Stimulated activated CD8-positive, alpha-beta memory T cell treated with anti-CD3 and anti-CD28 coated beads, Interleukin-15, amount 100 ng/mL, for 24 hours (primary cell): ENCODE results near the gene DTNA.

Experiments used
- DNase-seq: peaks from one replicate; pipeline ENCODE4 v3.0.0-alpha.2; 2020; ENCODE audit warnings: low read depth

Gene DTNA

GRCh38 chr18:34807106-34807796 lies 97.2 kb downstream of the DTNA start:
- DNase-seq, result no peak

GRCh38 chr18:34808389-34808788 lies 98.3 kb downstream of the DTNA start:
- DNase-seq, result no peak

- DNase-seq, result no peak
Observed at GRCh38 chr18:34809451-34810072, 99.5 kb downstream of the DTNA start.

GRCh38 chr18:34816183-34816582 lies 106.1 kb downstream of the DTNA start:
- no peak for DNase-seq

GRCh38 chr18:34817636-34818035 lies 107.5 kb downstream of the DTNA start:
- no peak for DNase-seq

GRCh38 chr18:34818064-34818463 lies 108.0 kb downstream of the DTNA start:
- no peak for DNase-seq

GRCh38 chr18:34820360-34821065 lies 110.4 kb downstream of the DTNA start:
- DNase-seq, result no peak

GRCh38 chr18:34821669-34822210 lies 111.6 kb downstream of the DTNA start:
- DNase-seq, result no peak

- no peak for DNase-seq
Observed at GRCh38 chr18:34828093-34828492, 118.0 kb downstream of the DTNA start.

- no peak for DNase-seq
Observed at GRCh38 chr18:34834897-34835296, 124.8 kb downstream of the DTNA start.

GRCh38 chr18:34835466-34835865 lies 125.4 kb downstream of the DTNA start:
- no peak for DNase-seq

GRCh38 chr18:34837769-34838272 lies 127.7 kb downstream of the DTNA start:
- no peak for DNase-seq

- DNase-seq, result no peak
Observed at GRCh38 chr18:34838669-34839068, 128.6 kb downstream of the DTNA start.

- DNase-seq, result no peak
Observed at GRCh38 chr18:34840256-34840826, 130.2 kb downstream of the DTNA start.

GRCh38 chr18:34841891-34842290 lies 131.8 kb downstream of the DTNA start:
- no peak for DNase-seq

- DNase-seq, result no peak
Observed at GRCh38 chr18:34844072-34844471, 134.0 kb downstream of the DTNA start.

- DNase-seq, result no peak
Observed at GRCh38 chr18:34844732-34845459, 134.8 kb downstream of the DTNA start.

- no peak for DNase-seq
Observed at GRCh38 chr18:34847408-34847807, 137.3 kb downstream of the DTNA start.

- no peak for DNase-seq
Observed at GRCh38 chr18:34848156-34848555, 138.1 kb downstream of the DTNA start.

- DNase-seq, result no peak
Observed at GRCh38 chr18:34848695-34849094, 138.6 kb downstream of the DTNA start.

- no peak for DNase-seq
Observed at GRCh38 chr18:34857320-34857719, 147.2 kb downstream of the DTNA start.

- DNase-seq, result no peak
Observed at GRCh38 chr18:34858188-34858587, 148.1 kb downstream of the DTNA start.
